Activated naive CD4-positive, alpha-beta T cell treated with anti-CD3 and anti-CD28 coated beads, Interleukin-2, amount 50 U/mL, for 72 hours (primary cell): ENCODE data around the gene PIM3. TPM values are rescaled to one million over a fixed set of nuclear protein-coding genes. Genes with fewer than 3 reads are reported as not detected.
A peak's percentile ranks its signal among the peaks of the same experiment; 100 is the strongest.
"Not testable (repeated sequence)": the region's sequence is repeated elsewhere in the genome, so short reads cannot be mapped to it uniquely, and the experiment has no call there.

Experiments used
- ATAC-seq, 2 donors: fragments of 150-1000 bp; cut with Tn5 transposase; 2 replicates each; pipeline ENCODE4 v1.10.0; 2021; ENCODE audit warnings: mild to moderate bottlenecking in 2 of 2, moderate library complexity in 2 of 2
- DNase-seq, 2 donors: peaks; one replicate each; pipeline ENCODE4 v3.0.0; 2021 to 2022; ENCODE audit warnings: low spot score in 2 of 2
- H3K27ac Mint-ChIP-seq, 2 donors: one replicate each; pipeline ENCODE4 v1.8.0; 2022; ENCODE audit warnings: mild to moderate bottlenecking in 2 of 2, mixed read lengths in 2 of 2
- H3K36me3 Mint-ChIP-seq, 2 donors: one replicate each; pipeline ENCODE4 v1.8.0; 2022; ENCODE audit warnings: mixed read lengths in 2 of 2
- H3K9me3 Mint-ChIP-seq, 2 donors: one replicate each; pipeline ENCODE4 v1.8.0; 2022; ENCODE audit warnings: mixed read lengths in 2 of 2
- total RNA-seq, 2 donors: library from RNA; stranded (reverse); gene quantifications; one replicate each; pipeline ENCODE4 v1.2.3, GENCODE V29; 2022

The PIM3 gene
- total RNA-seq, 2 donors from 2014 or later, result 77.2 to 522 TPM

- ATAC-seq (peak; percentile 85 to 92), DNase-seq (peak; percentile 93 to 99)
- peak overlapping the region; percentile 89 to 91 for H3K27ac Mint-ChIP-seq
- peaks cover 5 to 7% of the 10 kb centered on the region in 2 donors for H3K36me3 Mint-ChIP-seq
- no peaks in the 10 kb centered on the region for H3K9me3 Mint-ChIP-seq
Observed at GRCh38 chr22:49936018-49936972, 24.3 kb upstream of the PIM3 start.

- peak overlapping the region; percentile 89 to 91 for H3K27ac Mint-ChIP-seq
- DNase-seq (no peak), ATAC-seq (no peak)
- H3K36me3 Mint-ChIP-seq, result peaks cover 5 to 7% of the 10 kb centered on the region in 2 donors
- no peaks in the 10 kb centered on the region for H3K9me3 Mint-ChIP-seq
Observed at GRCh38 chr22:49936973-49937757, 23.4 kb upstream of the PIM3 start.

GRCh38 chr22:49937758-49938564, 22.6 kb upstream of the PIM3 start:
- peaks cover 5 to 7% of the 10 kb centered on the region in 2 donors for H3K36me3 Mint-ChIP-seq
- ATAC-seq (no peak), DNase-seq (no peak)
- peak overlapping the region in 1 of 2 donors; percentile 37 for H3K27ac Mint-ChIP-seq
- H3K9me3 Mint-ChIP-seq, result no peaks in the 10 kb centered on the region

GRCh38 chr22:49938565-49939136, 21.9 kb upstream of the PIM3 start:
- Mint-ChIP-seq H3K27ac (peak overlapping the region in 1 of 2 donors; percentile 37), H3K9me3 (no peaks in the 10 kb centered on the region), H3K36me3 (peaks cover 5 to 7% of the 10 kb centered on the region in 2 donors)
- no peak for DNase-seq
- ATAC-seq, result no peak

- ATAC-seq (no peak), DNase-seq (no peak)
- peak overlapping the region in 1 of 2 donors; percentile 79 for H3K27ac Mint-ChIP-seq
- H3K36me3 Mint-ChIP-seq, result peaks cover 0 to 7% of the 10 kb centered on the region in 2 donors
- H3K9me3 Mint-ChIP-seq, result no peaks in the 10 kb centered on the region
Observed at GRCh38 chr22:49941507-49942316, 18.9 kb upstream of the PIM3 start.

- Mint-ChIP-seq H3K36me3 (peaks cover 0 to 7% of the 10 kb centered on the region in 2 donors), H3K27ac (no peak overlapping the region), H3K9me3 (no peaks in the 10 kb centered on the region)
- DNase-seq, result no peak
- ATAC-seq, result no peak
Observed at GRCh38 chr22:49942565-49943404, 17.8 kb upstream of the PIM3 start.

- no peaks in the 10 kb centered on the region for H3K9me3 Mint-ChIP-seq
- ATAC-seq (peak in 1 of 2 donors; percentile 18), DNase-seq (no peak)
- peaks cover 0 to 7% of the 10 kb centered on the region in 2 donors for H3K36me3 Mint-ChIP-seq
- H3K27ac Mint-ChIP-seq, result no peak overlapping the region
Observed at GRCh38 chr22:49943405-49943765, 17.2 kb upstream of the PIM3 start.

- H3K27ac Mint-ChIP-seq, result no peak overlapping the region
- no peak for DNase-seq
- no peak for ATAC-seq
- H3K9me3 Mint-ChIP-seq, result no peaks in the 10 kb centered on the region
- H3K36me3 Mint-ChIP-seq, result peaks cover 0 to 7% of the 10 kb centered on the region in 2 donors
Observed at GRCh38 chr22:49943771-49944398, 16.7 kb upstream of the PIM3 start.

- Mint-ChIP-seq H3K36me3 (peaks cover 0 to 7% of the 10 kb centered on the region in 2 donors), H3K27ac (no peak overlapping the region)
- peak in 1 of 2 donors; percentile 19 for ATAC-seq
Observed at GRCh38 chr22:49944399-49944891, 16.1 kb upstream of the PIM3 start.

GRCh38 chr22:49945042-49945794, 15.4 kb upstream of the PIM3 start:
- not testable (repeated sequence) for H3K9me3 Mint-ChIP-seq, H3K36me3 Mint-ChIP-seq, DNase-seq
- ATAC-seq, result peak in 1 of 2 donors; percentile 26
- peak overlapping the region in 1 of 2 donors; percentile 62 for H3K27ac Mint-ChIP-seq

More at GRCh38 chr22:49944399-49944891, 16.1 kb upstream of the PIM3 start:
- no peaks in the 10 kb centered on the region for H3K9me3 Mint-ChIP-seq
- no peak for DNase-seq

GRCh38 chr22:49946612-49947295, 13.8 kb upstream of the PIM3 start:
- no peak overlapping the region for H3K27ac Mint-ChIP-seq
- no peaks in the 10 kb centered on the region for H3K36me3 Mint-ChIP-seq
- ATAC-seq (no peak), DNase-seq (no peak)
- H3K9me3 Mint-ChIP-seq, result no peaks in the 10 kb centered on the region

GRCh38 chr22:49947296-49947622, 13.3 kb upstream of the PIM3 start:
- Mint-ChIP-seq H3K9me3 (no peaks in the 10 kb centered on the region), H3K36me3 (no peaks in the 10 kb centered on the region), H3K27ac (no peak overlapping the region)
- ATAC-seq (no peak), DNase-seq (no peak)
